Stimulated activated CD4-positive, alpha-beta T cell treated with anti-CD3 and anti-CD28 coated beads, Interleukin-2, amount 100 ng/mL, for 24 hours (primary cell): Measurements from ENCODE around the gene AMZ2.
A peak's percentile ranks its signal among the peaks of the same experiment; 100 is the strongest.
"Not testable (repeated sequence)": the region's sequence is repeated elsewhere in the genome, so short reads cannot be mapped to it uniquely, and the experiment has no call there.

Experiments used
- DNase-seq, 2 donors: peaks; one replicate each; pipeline ENCODE4 v3.0.0-alpha.2; 2020

AMZ2 gene

DNA sequence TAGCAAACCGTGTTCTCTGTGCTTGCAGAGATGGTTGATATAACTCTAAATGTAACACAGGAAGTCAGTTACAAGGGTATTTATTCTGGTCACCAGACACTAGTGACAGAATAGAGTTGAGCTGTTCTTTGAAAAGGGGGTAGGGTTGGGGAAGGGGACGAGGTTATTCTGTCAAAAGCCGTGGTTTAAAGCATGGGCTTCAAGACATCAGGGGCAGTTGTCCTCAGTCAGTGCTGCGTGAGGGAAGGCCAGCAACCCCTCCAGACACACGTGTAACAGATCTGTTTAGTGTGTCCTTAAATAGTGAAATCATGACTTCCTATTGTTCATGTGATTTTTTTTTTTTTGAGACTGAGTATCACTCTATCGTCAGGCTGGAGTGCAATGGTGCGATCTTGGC lies 5.6 kb downstream of the AMZ2 start:
- not testable (repeated sequence) for DNase-seq

DNA sequence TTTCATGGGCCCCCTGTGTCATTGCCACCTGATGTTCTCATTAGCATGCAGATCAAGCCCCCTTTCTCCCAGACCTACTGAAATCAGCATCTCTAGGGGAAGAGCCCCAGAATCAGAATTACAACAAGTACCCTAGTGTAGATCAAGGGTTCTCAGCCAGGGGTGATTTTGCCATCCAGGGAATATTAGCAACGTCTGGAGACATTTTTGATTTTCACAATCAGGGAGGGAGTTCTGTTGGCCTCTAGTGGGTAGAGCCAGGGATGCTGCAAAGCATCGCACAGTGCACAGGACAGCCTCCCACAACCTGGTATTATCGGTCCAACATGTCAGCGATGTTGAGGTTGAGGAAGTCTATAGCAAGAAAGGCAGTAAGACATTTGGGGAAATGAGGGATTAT lies 7.3 kb downstream of the AMZ2 start:
- DNase-seq = no peak

DNA sequence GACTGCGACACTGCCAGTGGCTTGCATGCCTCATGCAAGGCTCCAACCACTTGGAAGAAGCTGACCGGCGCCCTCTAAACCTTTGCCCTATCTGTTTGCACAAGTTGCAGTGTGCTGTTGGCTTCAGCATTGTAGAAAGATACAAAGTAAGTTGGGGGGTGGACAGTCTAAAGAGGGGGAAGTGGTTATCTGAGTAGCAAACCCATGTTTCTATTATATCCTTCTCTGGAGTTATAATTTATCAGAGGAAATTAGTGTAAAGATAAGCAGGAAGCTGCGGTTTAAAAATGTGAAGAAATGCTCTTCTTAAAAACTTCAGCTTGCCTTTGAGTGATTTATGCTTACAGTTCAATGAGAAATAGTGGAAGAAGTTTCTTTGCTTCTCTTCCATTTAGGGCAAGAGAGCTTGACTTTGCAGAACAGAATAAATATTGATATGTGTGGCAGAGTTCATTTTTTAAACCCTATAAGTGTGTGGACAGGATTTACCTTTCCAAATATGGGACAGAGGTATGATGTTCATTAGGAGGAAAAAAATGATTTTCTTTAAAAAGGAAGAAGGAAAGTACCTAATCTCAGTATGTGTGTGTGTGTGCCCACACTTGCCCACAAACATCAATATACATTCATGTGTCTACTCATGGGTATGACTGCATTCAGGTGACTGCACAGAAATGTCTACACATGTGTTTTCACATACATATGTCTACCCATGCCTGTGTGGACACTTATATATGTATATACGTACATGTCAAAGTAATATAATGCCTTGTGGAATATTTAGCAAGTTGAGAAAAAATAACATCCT lies 8.1 kb downstream of the AMZ2 start:
- no peak for DNase-seq

DNA sequence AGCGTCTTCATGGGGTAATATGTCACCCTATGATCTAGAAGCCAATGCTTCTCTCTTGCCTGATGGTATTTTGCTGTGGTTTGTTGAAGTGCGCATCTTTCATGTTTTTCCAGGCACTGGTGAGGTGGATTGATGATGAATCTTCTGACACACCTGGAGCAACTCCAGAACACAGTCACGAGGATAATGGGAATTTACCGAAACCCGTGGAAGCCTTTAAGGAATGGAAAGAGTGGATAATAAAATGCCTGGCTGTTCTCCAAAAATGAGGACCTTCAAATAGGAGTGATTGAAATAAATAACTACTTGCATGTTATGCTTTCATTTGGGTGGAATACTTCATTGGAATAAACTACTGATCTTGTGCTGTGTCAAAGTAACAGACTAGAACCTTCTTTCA lies 8.9 kb downstream of the AMZ2 start:
- not testable (repeated sequence) for DNase-seq

DNA sequence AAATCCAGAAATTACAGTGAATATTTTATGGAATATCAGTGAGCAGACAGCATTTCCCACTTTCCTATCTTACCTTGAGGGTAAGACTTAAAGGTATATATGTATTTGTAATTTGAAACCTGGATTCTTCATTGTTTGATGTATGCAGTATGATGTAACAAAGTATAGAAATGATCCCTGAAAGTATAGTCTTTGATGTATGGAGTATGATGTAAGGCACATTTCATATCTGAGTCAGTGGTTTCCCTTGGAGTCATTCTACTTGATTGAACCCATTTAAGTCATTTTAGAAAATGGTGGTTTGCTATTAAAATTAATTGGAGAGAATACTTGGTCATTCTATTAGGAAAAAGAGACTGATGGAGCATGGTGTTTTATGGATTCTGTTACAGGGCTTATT lies 10.1 kb downstream of the AMZ2 start:
- DNase-seq = no peak

DNA sequence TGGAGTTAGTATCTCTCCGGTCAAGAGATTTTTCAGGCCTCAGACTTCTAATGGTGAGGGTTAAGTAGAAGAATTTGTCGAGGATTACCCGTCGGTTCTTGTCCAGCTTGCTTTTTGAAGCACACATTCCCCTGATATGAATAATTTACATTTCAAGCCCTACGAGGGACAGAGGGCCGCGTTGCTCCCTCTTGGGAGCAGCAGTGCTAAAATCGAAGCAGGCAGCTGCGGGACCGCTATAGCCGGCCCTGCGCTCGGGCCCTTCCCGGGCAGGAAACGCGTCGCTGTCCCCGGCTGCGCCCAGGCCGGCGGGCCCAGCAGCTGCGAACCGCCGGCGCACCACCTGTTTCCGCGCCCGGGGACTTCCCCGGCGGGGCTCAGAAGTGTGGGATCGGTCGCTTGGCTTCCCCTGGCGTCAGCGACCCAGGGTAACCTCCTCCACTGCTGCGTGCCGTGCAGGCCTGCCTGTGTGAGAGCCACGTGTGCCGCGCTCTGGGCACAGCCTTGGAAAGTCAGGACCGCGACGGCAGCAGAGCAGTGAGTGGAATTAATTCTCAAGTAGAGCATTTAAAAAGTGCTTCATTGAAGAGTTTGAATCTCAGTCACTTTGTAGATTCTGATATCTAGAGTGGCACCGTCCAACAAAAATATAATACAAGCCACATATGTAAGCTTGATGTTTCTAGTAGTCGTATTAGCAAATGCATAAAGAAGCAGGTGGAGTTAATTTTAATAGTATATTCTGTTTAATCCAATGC lies 11.2 kb downstream of the AMZ2 start:
- DNase-seq = peak; percentile 72 to 75

DNA sequence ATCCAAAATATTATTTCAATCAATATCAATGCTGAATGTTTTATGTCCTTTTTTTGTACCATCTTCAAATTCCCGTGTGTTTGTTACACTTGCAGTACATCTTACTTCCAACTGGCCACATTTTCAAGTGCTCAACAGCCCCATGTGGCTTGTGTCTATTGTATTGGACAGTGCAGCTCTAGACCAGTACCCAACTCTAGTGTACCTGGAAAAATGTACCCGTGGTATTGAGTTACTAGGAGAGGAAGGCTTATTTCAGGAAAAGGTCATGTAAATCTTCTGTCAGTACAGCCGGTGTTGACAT lies 11.8 kb downstream of the AMZ2 start:
- DNase-seq = not testable (repeated sequence)

DNA sequence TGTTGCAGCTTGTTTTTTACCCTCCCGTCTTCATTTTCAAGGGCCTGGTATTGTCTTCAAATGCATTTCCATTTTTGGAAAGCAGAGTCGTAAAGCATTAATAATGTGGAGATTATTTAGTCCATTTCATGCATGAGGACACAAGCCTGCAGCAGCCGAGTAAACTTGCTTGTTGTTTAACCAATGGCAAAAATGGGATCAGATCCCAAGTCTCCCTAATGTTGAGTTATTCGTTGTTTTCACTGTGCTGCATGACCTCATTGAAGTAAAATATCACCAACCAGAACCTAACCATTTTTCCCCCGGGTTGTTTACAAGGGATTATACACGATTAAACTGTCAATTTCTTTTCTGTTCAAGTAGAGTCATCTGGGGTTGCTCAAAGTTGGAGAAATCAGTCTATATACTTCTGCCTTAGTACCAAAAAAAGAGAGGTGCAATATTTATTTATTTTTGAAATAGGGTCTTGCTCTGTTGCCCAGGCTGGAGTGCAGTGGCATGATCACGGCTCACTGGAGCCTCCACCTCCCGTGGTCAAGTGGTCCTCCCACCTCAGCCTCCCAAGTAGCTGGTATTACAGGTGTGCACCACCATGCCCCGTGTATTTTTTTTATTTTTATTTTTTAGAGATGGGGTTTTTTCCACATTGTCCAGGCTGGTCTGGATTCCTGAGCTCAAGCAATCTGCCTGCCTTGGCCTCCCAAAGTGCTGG lies 12.4 kb downstream of the AMZ2 start:
- DNase-seq = no peak

DNA sequence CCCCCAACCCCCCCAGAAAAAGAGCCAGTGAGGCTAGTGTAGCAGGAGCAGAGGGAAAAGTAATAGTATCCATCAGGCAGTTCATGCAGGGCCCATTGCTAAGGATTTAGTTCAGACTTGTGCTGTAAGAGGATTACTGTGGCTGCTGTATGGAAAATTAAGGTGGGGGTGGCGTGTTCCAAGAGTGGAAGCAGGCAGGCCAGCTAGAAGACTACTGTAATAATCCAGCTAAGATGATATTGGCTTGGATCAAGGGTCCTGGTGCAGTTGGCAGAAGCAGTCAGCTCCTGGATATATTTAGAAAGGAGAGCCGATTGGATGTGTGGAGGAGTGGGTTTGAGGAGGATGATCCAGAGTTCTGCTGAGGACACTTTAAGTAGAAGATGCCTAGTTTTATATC lies 14.6 kb downstream of the AMZ2 start:
- not testable (repeated sequence) for DNase-seq

DNA sequence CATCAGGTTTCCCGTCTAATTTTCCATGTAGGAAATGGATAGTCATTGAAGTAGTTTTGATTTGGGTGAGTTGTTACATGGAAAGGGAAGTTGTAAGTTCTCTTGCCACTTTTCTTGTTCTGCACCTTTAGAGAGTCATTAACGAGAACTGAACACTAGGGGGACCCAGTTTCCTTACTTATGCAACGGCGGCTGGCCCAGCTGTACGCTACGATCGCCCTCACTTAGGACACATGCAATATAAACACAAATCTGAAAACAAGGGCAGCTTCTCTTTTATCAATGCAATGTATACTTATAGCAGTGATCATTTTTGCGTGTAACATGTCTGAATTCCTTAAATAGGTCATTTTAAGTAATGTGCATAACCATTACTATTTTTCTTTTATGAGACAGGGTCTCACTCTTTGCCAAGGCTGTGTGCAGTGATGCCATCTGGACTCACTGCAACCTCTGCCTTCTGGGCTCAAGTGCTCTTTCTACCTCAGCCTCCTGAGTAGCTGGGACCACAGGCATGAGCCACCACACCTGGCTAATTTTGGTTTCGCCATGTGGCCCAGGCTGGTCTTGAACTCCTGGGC lies 15.3 kb downstream of the AMZ2 start:
- DNase-seq = not testable (repeated sequence)

DNA sequence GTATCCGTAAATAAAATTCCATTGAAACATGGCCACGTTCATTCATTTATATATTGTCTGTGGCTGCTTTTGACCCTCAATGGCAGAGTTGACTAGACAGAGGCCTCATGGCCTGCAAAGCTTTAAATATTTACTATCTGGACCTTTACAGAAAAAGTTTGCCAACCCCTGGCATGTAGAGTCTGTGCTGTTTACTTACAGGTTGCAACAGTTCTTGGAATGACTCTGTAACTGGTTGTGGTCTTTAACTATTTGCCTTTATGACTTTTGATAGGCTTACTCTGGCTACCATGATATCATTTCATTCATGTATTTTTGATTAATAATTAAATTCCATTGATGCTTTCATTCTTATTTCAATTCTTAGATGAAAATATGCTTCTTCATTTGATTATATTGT lies 18.0 kb downstream of the AMZ2 start:
- not testable (repeated sequence) for DNase-seq

DNA sequence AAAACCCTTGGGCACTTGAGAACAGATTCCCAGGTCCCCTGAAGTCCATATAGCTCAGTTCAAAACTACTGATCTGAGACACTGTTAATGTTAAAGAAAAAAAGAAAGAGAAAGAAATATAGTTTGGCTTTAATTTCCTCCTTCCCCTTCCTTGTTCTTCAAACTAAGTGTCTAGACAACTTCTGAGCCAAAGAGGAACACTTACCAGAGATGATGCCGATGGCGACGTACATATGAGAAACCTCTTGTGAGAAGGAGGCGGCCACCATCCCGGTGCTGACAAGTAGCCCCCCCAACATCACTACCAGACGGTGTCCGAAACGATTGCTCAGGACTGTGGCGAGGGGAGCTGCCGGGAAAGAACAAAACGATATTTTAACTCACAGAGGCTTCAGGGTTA lies 25.9 kb downstream of the AMZ2 start:
- no peak for DNase-seq

DNA sequence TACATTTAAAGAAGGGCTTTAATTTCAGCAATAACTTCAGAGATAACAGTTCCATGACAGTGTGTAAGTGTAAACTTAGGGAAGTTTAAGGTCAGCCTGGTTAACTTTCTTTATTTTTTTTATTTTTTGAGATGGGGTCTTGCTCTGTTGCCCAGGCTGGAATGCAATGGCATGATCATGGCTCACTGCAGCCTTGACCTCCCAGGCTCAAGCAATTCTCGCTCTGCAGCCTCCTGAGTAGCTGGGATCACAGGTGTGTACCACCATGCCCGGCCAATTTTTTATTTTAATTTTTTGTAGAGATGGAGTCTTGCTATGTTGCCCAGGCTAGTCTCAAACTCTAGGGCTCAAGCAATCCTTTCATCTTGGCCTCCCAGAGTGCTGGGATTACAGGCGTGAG lies 28.5 kb downstream of the AMZ2 start:
- DNase-seq = not testable (repeated sequence)

DNA sequence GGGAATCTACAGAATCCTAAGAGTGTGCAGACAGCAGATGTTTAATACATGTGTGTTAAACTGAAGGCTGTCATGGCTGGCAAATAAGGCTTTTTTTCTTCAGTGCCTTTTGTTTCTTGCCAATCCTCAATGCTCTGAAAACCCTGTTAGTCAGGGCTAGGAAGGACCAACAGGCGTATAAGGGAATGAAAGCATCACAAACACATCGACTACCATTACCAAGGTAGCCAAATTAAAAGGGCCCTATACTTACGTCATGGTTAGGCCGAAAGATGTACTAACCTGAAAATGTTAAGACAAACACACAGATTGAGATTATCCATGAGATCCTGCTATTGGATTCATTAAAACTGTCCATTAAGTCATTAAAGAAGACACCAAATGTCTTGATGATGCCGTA lies 30.0 kb downstream of the AMZ2 start:
- DNase-seq = no peak

DNA sequence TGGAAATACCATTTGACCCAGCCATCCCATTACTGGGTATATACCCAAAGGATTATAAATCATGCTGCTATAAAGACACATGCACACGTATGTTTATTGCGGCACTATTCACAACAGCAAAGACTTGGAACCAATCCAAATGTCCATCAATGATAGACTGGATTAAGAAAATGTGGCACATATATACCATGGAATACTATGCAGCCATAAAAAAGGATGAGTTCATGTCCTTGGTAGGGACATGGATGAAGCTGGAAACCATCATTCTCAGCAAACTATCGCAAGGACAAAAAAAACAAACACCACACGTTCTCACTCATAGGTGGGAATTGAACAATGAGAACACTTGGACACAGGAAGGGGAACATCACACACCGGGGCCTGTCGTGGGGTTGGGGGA lies 34.1 kb downstream of the AMZ2 start:
- DNase-seq = not testable (repeated sequence)

DNA sequence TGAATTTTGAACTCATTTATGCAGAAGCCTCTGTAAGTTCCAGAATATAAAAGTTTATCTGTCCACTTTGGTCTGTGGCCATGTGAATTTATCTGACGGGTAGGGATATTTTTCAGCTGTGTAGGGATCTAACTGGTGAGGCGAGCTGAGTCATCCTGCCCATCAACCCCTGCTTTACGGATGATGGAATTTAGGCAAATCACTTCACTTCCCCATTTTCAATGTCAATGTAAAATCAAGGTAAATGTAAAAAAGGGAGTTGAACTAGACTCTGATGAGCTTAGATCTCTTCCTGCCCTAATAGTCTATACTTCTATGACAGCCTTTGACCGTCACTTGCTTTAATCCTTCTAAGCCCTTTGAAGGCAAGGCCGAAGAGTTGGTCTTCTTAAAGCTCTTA lies 40.5 kb downstream of the AMZ2 start:
- no peak for DNase-seq

DNA sequence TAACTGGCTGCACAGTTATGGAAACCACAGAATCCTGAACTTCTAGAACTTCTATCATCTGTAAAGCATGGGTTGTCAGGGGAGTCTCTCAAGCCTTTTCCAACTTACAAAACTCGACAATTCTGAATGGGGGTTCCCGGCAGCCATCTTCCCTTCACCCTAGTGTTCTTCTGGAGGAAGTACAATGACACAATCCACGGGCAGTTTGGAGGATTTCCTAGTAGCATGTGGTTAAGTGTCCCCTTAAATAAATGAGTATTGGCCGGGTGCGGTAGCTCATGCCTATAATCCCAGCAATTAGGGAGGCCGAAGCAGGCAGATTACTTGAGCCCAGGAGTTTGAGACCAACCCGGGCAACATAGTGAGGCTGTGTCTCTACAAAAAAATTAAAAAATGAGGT lies 41.0 kb downstream of the AMZ2 start:
- no peak for DNase-seq

DNA sequence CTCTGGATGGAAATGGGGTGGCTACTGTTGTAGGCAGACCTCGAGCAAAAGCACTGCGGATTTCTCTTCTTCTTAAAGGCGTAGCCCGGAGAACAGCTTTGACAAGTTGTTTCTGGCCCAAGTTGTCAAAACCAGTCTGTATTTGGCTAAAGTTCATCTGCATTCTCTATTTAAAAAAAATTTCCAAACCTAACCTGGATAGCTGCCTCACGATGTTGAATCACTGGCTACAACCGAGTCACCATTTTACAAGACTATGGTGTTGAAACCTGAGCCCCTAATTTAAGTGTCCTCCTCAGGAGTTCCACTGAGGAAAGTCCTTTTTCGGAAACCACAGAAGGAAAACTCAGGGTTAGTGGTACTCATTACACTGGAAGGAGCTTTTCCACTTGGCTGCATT lies 41.6 kb downstream of the AMZ2 start:
- DNase-seq = no peak

DNA sequence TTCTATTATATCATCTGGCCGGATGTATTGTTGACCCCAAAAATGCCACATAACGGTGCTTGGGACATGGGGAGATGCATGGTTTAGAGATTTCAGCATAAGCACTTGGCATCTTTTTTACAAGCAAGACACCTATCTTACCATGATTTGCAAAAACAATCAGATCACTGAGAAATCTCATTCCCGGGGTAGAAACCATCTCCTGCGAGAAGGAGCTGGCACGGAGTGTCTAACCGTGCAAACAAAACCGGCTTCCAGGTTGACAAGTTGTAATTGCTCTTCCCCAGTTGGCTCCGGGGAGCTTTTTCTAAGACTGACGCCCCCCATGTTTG lies 42.1 kb downstream of the AMZ2 start:
- no peak for DNase-seq

DNA sequence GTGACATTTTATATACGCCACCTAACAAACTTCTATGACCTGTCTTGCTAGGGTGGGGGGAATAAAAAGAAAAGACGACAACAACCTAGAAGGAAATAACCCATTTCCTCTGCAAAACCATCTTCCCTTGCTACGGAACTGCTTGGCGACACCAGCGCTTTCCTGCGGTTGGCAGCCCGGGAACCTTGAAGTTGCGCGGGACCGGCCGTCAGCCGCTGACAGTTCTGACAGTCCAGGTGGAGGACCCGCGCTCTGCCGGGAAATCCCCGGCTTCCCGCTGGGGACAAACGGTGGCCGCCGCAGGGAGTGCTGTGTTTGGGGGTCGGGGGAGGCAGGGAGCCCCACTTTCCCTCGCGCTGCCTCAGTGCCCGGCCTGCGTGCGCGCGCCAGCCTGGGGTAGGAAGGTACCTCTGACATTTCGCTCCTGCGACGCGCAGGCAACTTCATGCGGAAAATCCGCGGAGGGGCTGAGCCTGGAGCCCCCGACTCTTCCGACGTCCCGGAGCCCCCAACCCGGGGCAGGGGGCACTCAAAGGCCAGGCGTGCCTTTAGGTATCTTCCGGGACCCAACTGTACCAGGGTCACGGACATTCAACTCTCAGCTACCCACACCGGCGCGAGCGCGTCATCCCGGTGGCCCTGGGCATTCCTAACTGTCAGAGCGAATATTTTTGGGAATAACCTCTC lies 42.6 kb downstream of the AMZ2 start:
- peak; percentile 65 for DNase-seq

DNA sequence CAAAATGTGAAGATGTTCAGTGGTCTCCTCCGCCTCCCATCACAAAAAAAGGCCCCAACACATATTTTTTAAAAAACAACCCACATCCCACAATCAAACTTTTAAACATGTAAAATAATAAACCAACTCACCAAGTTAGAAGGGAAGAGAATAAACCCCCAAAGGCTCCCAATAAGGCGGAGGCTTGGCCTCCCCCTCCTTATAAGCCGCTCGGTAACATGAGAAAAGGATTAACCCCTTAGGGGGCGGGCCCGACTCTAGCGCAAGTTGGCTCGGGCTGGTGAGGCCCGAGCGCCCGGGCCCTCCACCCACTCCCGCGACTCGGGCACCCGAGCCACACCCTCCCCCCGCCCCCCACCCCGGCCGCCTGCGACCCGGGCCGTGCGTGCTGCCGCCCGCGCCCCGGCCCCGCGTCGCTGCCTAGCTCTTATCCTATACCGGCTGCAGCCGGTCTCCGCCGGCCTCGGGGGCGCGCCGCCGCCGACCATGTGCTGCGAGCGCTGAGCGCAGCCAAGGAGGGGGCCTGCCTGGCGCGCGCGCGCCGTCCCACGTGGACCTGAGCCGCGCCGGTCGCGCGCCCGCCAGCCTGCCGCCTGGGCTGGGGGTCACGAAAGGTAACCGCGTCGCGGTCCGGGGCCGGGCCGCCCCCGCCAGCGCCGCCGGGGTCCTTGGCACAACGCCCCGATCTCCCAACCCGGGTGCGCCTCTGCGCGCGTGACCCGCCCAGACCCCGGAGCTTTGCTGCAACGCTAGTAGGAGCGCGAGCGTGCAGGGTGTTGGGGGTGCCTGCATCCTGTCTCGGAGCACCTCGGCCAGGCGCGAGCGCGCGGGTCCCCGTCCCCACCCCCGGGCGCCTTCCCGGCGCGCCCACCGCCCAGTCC lies 43.4 kb downstream of the AMZ2 start, which contains the start of the genes ARSG and SLC16A6:
Gene ARSG, plus strand, starts transcription at position 541 of the 881 bp plus-strand sequence. CDS start 15,999 bp downstream, outside the sequence.
Gene SLC16A6, minus strand, starts transcription at position 173 of the 881 bp plus-strand sequence. CDS start 12,807 bp downstream, outside the sequence.
- DNase-seq = peak; percentile 83
